Sigmoid colon (tissue), 4 donors: Measurements from ENCODE around the gene CRACR2B.

ENCODE experiments used
- EP300 ChIP-seq, 4 donors: sonication (generic); formaldehyde crosslinking; IDR thresholded peaks; one replicate each; pipeline ENCODE4 v1.6.1; 2017; ENCODE audit warnings: antibody characterized with exemption in 4 of 4
- POLR2A ChIP-seq, 2 donors: fragments of 450-650 bp; IDR thresholded peaks; one replicate each; pipeline ENCODE4 v1.6.1; 2016; ENCODE audit warnings: antibody characterized with exemption in 2 of 2, mild to moderate bottlenecking in 2 of 2, moderate library complexity in 2 of 2
- POLR2AphosphoS5 ChIP-seq, 4 donors: sonication (generic); formaldehyde crosslinking; IDR thresholded peaks; one replicate each; pipeline ENCODE4 v1.6.1; 2017; ENCODE audit warnings: antibody characterized with exemption in 4 of 4
- TF ChIP-seq, protein P1 (sequence below), 4 experiments: fragments of 450-650 bp in 3 of 4; fragments of 200-600 bp in 1 of 4; IDR thresholded peaks; one replicate each; pipeline ENCODE4 v1.5.1; 2016 to 2019; ENCODE audit warnings: antibody characterized with exemption in 4 of 4, mild to moderate bottlenecking in 3 of 4, moderate library complexity in 2 of 4

DNA sequence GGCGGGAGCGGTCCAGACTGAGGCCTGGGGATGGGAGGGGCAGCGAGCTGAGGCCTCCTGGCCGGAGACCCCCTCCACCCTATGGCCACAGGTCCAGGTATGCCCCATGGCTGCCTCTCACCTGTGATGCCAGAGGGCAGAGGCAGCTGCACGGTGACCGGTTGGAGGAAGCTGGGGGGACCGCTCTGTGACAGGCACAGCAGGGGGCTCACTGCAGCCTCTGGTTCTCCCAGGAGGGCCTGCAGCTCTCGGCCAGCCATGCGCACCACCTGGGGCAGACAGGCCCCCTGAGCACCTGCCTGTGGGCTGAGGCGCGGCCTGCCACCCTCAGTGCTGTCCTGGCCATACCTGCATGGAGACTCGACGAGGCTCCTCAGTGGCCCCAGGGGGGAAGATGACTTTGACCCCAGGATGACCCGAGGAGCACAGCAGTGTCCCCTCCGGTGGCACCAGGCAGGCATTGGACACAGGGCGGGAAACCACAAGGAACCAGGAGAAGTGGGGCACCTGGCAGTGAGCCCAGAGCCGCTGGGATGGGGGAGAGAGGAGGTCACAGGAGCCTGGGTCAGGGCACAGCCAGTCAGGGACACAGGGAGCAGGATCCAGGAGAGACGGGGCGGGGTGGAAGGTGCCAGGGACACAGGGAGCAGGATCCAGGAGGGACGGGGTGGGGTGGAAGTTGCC is 26.5 kb upstream of the CRACR2B start:
- TF ChIP-seq POLR2A (IDR thresholded peaks at IDR 0.05) (no peak), POLR2AphosphoS5 (IDR thresholded peaks at IDR 0.05) (no peak), EP300 (IDR thresholded peaks at IDR 0.05) (no peak)
- TF ChIP-seq, protein P1, sequence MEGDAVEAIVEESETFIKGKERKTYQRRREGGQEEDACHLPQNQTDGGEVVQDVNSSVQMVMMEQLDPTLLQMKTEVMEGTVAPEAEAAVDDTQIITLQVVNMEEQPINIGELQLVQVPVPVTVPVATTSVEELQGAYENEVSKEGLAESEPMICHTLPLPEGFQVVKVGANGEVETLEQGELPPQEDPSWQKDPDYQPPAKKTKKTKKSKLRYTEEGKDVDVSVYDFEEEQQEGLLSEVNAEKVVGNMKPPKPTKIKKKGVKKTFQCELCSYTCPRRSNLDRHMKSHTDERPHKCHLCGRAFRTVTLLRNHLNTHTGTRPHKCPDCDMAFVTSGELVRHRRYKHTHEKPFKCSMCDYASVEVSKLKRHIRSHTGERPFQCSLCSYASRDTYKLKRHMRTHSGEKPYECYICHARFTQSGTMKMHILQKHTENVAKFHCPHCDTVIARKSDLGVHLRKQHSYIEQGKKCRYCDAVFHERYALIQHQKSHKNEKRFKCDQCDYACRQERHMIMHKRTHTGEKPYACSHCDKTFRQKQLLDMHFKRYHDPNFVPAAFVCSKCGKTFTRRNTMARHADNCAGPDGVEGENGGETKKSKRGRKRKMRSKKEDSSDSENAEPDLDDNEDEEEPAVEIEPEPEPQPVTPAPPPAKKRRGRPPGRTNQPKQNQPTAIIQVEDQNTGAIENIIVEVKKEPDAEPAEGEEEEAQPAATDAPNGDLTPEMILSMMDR (IDR thresholded peaks at IDR 0.05), result no peak
